VCaP (cell line): ENCODE data around the gene GAL3ST2.

Source experiments
- H3K27ac ChIP-seq: fragments of 450-650 bp; 2 replicates; pipeline ENCODE4 v1.5.1; 2017
- CTCF ChIP-seq: fragments of 450-650 bp; conservative IDR thresholded peaks from 2 replicates; pipeline ENCODE4 v1.5.1; 2017; ENCODE audit warnings: mild to moderate bottlenecking, moderate library complexity

GAL3ST2 gene

DNA sequence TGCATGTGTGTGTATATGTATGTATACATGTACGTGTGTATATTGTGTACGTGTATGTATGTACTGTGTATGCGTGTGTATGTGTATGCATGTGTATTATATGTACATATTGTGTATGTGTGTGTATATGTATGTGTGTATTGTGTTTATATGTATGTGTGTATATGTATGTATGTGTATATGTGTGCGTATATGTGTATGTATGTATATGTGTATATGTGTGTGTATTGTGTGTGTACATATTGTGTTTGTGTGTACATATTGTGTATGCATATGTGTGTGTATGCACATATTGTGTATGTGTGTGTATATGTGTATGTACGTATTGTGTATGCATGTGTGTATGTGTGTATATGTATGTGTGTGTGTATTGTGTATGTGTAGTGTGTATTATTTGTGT is 16.8 kb downstream of the GAL3ST2 start:
- TF ChIP-seq CTCF, result no peak
- no peak overlapping the region for H3K27ac ChIP-seq

GRCh38 chr2:241794250-241794823 is 17.7 kb downstream of the GAL3ST2 start:
- no peak for TF ChIP-seq CTCF
- no peak overlapping the region for H3K27ac ChIP-seq

GRCh38 chr2:241795021-241795999 is 18.7 kb downstream of the GAL3ST2 start:
- no peak overlapping the region for H3K27ac ChIP-seq
- no peak for TF ChIP-seq CTCF

GRCh38 chr2:241796209-241796608 is 19.6 kb downstream of the GAL3ST2 start:
- no peak for TF ChIP-seq CTCF
- H3K27ac ChIP-seq, result no peak overlapping the region

- no peak overlapping the region for H3K27ac ChIP-seq
- no peak for TF ChIP-seq CTCF
Measured at GRCh38 chr2:241796610-241797138, 20.1 kb downstream of the GAL3ST2 start.

- H3K27ac ChIP-seq, result peak overlapping the region; percentile 27; the same call in 1 of the 2 replicates
- TF ChIP-seq CTCF, result no peak
Measured at GRCh38 chr2:241797441-241798080, 20.9 kb downstream of the GAL3ST2 start.

GRCh38 chr2:241798081-241798630 is 21.5 kb downstream of the GAL3ST2 start:
- peak overlapping the region; percentile 27 for H3K27ac ChIP-seq
- no peak for TF ChIP-seq CTCF
